GM23338 (cell line): ENCODE data around the gene FKBP2. TPM values are rescaled to one million over a fixed set of nuclear protein-coding genes. Genes with fewer than 3 reads are reported as not detected.

Source experiments
- ATAC-seq: fragments of 200-7000 bp; cut with Tn5 transposase; 3 replicates; pipeline ENCODE4 v1.9.1; 2020
- DNase-seq: peaks from one replicate; pipeline ENCODE4 v3.0.0-alpha.2; 2015; ENCODE audit warnings: low spot score
- H2AFZ ChIP-seq: fragments of 200-600 bp; sonication (generic); 2 replicates; pipeline ENCODE4 v1.8.0; 2016; ENCODE audit warnings: antibody characterized with exemption, mild to moderate bottlenecking, moderate library complexity
- H3F3A ChIP-seq: fragments of 200-600 bp; sonication (generic); replicated peaks from 2 replicates; pipeline ENCODE4 v1.8.0; 2017; ENCODE audit warnings: antibody characterized with exemption, mixed run types, low read depth
- H3K27ac ChIP-seq: fragments of 200-600 bp; sonication (generic); 2 replicates; pipeline ENCODE4 v1.6.1; 2016; ENCODE audit warnings: low read depth
- H3K27me3 ChIP-seq: fragments of 200-600 bp; sonication (generic); 2 replicates; pipeline ENCODE4 v1.8.0; 2016; ENCODE audit warnings: mild to moderate bottlenecking, mixed run types, moderate library complexity; ENCODE audit not compliant: insufficient read depth
- H3K36me3 ChIP-seq: fragments of 200-600 bp; sonication (generic); 2 replicates; pipeline ENCODE4 v1.8.0; 2016; ENCODE audit warnings: mild to moderate bottlenecking; ENCODE audit not compliant: insufficient read depth
- H3K4me1 ChIP-seq: fragments of 200-600 bp; sonication (generic); 2 replicates; pipeline ENCODE4 v1.8.0; 2016; ENCODE audit warnings: mild to moderate bottlenecking, moderate library complexity; ENCODE audit not compliant: insufficient read depth
- H3K4me2 ChIP-seq: fragments of 200-600 bp; sonication (generic); 2 replicates; pipeline ENCODE4 v1.7.1; 2017; ENCODE audit warnings: mixed run types
- H3K4me3 ChIP-seq: fragments of 200-600 bp; sonication (generic); 2 replicates; pipeline ENCODE4 v1.6.1; 2016; ENCODE audit warnings: mixed run types
- H3K79me2 ChIP-seq: fragments of 200-600 bp; sonication (generic); replicated peaks from 2 replicates; pipeline ENCODE4 v1.8.0; 2017; ENCODE audit warnings: mild to moderate bottlenecking; ENCODE audit not compliant: insufficient read depth
- H3K9me2 ChIP-seq: fragments of 200-600 bp; sonication (generic); 2 replicates; pipeline ENCODE4 v1.8.0; 2017; ENCODE audit not compliant: insufficient read depth
- H4K20me1 ChIP-seq: fragments of 200-600 bp; sonication (generic); replicated peaks from 2 replicates; pipeline ENCODE4 v1.8.0; 2017; ENCODE audit warnings: mild to moderate bottlenecking; ENCODE audit not compliant: insufficient read depth
- H3K27ac Mint-ChIP-seq: 2 replicates; pipeline ENCODE4 v1.8.0; 2020; ENCODE audit warnings: inconsistent platforms, mild to moderate bottlenecking, moderate library complexity, mixed read lengths
- H3K27me3 Mint-ChIP-seq: 3 replicates; pipeline ENCODE4 v1.8.0; 2022; ENCODE audit warnings: low read depth, mild to moderate bottlenecking, moderate library complexity, mixed read lengths, inconsistent platforms; ENCODE audit not compliant: insufficient read depth, poor library complexity
- H3K36me3 Mint-ChIP-seq: 3 replicates; pipeline ENCODE4 v1.8.0; 2021; ENCODE audit warnings: low read depth, mild to moderate bottlenecking, inconsistent platforms, moderate library complexity, mixed read lengths
- H3K4me1 Mint-ChIP-seq: 3 replicates; pipeline ENCODE4 v1.8.0; 2020; ENCODE audit warnings: mild to moderate bottlenecking, inconsistent platforms, mixed read lengths
- H3K4me3 Mint-ChIP-seq: 3 replicates; pipeline ENCODE4 v1.8.0; 2021; ENCODE audit warnings: moderate library complexity, mild to moderate bottlenecking, inconsistent platforms, mixed read lengths
- H3K9me3 Mint-ChIP-seq: 3 replicates; pipeline ENCODE4 v1.8.0; 2020; ENCODE audit warnings: moderate library complexity, mild to moderate bottlenecking, inconsistent platforms, mixed read lengths
- CREB1 ChIP-seq: fragments of 250-450 bp; sonication (Bioruptor Pico); IDR thresholded peaks from 2 replicates; pipeline ENCODE4 v1.5.0; 2020; ENCODE audit warnings: low read depth, mild to moderate bottlenecking, moderate library complexity
- EZH2 ChIP-seq: fragments of 200-600 bp; sonication (generic); IDR thresholded peaks from one replicate; pipeline ENCODE4 v1.8.0; 2017; ENCODE audit warnings: antibody characterized with exemption, mild to moderate bottlenecking, low read depth; ENCODE audit not compliant: unreplicated experiment
- EZH2phosphoT487 ChIP-seq: fragments of 200-600 bp; sonication (generic); IDR thresholded peaks from one replicate; pipeline ENCODE4 v1.8.1; 2018; ENCODE audit warnings: antibody characterized with exemption; ENCODE audit not compliant: unreplicated experiment
- NANOG ChIP-seq: IDR thresholded peaks from 2 replicates; pipeline ENCODE4 v1.6.1; 2016; ENCODE audit warnings: antibody characterized with exemption, borderline replicate concordance
- ZNF114 ChIP-seq: fragments of 250-450 bp; sonication (Bioruptor Pico); IDR thresholded peaks from 2 replicates; pipeline ENCODE4 v1.5.0; 2020; ENCODE audit warnings: mild to moderate bottlenecking, moderate library complexity
- polyA plus RNA-seq: library from polyadenylated mRNA; unstranded; fragments of >200 nt; fragmentation: Nextera tagmentation; extraction: Ambion mirVana; gene quantifications from 2 replicates; pipeline ENCODE4 v1.2.1, GENCODE V29; 2016
- total RNA-seq: library from RNA; depleted of rRNA; stranded (reverse); fragments of >200 nt; shearing (Covaris generic); gene quantifications from 2 replicates; pipeline ENCODE4 v1.2.3, GENCODE V29; 2014
- TF ChIP-seq, protein P1 (sequence below), 2 experiments: fragments of 200-600 bp in 1 of 2; sonication (generic) in 1 of 2; conservative IDR thresholded peaks; 2 replicates each; pipeline versions ENCODE4 v1.5.1 to v1.6.1; 2016 to 2017; ENCODE audit warnings: antibody characterized with exemption in 2 of 2, low read depth in 2 of 2, mild to moderate bottlenecking in 2 of 2, moderate library complexity in 1 of 2
- TF ChIP-seq, protein P2 (sequence below): IDR thresholded peaks from one replicate; pipeline ENCODE4 v1.6.1; 2018; ENCODE audit warnings: antibody characterized with exemption; ENCODE audit not compliant: unreplicated experiment
- TF ChIP-seq, protein P3 (sequence below): IDR thresholded peaks from 2 replicates; pipeline ENCODE4 v1.6.1; 2016; ENCODE audit warnings: antibody characterized with exemption

The FKBP2 gene
- total and polyA plus RNA-seq, 2 experiments from 2014 or later, result 31.4 to 201 TPM

DNA sequence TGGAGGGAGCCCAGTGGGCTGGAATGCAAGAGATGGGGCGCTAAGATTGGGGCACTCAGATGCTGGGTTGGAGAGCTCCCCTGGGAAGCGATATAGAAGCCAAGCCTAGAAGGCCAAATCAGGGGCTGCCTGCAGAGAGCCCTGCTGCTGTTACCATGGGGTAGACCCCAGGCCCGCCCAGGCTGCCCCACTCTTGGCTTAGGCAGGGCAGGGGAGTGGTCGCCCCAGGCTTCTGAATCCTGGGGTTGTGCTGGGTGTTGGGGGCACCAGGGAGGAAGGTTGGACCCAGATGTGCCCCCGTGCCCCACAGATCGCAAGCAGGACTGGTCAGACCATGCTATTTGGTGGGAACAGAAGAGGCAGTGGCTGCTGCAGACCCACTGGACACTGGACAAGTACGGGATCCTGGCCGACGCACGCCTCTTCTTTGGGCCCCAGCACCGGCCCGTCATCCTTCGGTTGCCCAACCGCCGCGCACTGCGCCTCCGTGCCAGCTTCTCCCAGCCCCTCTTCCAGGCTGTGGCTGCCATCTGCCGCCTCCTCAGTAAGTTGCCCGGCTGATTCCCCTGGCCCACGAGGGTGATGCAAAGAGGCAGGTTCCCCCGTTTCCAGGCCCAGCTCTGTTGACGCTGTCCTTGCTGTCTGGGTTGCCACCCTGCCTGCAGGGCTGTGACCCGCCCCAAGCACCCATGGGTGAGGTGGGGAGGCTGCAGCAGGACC lies 30.4 kb upstream of the FKBP2 start (continued):
- TF ChIP-seq, protein P1, sequence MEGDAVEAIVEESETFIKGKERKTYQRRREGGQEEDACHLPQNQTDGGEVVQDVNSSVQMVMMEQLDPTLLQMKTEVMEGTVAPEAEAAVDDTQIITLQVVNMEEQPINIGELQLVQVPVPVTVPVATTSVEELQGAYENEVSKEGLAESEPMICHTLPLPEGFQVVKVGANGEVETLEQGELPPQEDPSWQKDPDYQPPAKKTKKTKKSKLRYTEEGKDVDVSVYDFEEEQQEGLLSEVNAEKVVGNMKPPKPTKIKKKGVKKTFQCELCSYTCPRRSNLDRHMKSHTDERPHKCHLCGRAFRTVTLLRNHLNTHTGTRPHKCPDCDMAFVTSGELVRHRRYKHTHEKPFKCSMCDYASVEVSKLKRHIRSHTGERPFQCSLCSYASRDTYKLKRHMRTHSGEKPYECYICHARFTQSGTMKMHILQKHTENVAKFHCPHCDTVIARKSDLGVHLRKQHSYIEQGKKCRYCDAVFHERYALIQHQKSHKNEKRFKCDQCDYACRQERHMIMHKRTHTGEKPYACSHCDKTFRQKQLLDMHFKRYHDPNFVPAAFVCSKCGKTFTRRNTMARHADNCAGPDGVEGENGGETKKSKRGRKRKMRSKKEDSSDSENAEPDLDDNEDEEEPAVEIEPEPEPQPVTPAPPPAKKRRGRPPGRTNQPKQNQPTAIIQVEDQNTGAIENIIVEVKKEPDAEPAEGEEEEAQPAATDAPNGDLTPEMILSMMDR (conservative IDR thresholded peaks at IDR 0.05; ENCODE audit: low read depth in 2 of 2), result no peak
- TF ChIP-seq EZH2, result no peak
- TF ChIP-seq, protein P2, sequence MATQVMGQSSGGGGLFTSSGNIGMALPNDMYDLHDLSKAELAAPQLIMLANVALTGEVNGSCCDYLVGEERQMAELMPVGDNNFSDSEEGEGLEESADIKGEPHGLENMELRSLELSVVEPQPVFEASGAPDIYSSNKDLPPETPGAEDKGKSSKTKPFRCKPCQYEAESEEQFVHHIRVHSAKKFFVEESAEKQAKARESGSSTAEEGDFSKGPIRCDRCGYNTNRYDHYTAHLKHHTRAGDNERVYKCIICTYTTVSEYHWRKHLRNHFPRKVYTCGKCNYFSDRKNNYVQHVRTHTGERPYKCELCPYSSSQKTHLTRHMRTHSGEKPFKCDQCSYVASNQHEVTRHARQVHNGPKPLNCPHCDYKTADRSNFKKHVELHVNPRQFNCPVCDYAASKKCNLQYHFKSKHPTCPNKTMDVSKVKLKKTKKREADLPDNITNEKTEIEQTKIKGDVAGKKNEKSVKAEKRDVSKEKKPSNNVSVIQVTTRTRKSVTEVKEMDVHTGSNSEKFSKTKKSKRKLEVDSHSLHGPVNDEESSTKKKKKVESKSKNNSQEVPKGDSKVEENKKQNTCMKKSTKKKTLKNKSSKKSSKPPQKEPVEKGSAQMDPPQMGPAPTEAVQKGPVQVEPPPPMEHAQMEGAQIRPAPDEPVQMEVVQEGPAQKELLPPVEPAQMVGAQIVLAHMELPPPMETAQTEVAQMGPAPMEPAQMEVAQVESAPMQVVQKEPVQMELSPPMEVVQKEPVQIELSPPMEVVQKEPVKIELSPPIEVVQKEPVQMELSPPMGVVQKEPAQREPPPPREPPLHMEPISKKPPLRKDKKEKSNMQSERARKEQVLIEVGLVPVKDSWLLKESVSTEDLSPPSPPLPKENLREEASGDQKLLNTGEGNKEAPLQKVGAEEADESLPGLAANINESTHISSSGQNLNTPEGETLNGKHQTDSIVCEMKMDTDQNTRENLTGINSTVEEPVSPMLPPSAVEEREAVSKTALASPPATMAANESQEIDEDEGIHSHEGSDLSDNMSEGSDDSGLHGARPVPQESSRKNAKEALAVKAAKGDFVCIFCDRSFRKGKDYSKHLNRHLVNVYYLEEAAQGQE, result no peak
- TF ChIP-seq, protein P3, sequence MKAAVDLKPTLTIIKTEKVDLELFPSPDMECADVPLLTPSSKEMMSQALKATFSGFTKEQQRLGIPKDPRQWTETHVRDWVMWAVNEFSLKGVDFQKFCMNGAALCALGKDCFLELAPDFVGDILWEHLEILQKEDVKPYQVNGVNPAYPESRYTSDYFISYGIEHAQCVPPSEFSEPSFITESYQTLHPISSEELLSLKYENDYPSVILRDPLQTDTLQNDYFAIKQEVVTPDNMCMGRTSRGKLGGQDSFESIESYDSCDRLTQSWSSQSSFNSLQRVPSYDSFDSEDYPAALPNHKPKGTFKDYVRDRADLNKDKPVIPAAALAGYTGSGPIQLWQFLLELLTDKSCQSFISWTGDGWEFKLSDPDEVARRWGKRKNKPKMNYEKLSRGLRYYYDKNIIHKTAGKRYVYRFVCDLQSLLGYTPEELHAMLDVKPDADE, result no peak
- TF ChIP-seq EZH2phosphoT487, result no peak
- no peak for TF ChIP-seq CREB1
- no peak for TF ChIP-seq NANOG
- TF ChIP-seq ZNF114, result no peak

DNA sequence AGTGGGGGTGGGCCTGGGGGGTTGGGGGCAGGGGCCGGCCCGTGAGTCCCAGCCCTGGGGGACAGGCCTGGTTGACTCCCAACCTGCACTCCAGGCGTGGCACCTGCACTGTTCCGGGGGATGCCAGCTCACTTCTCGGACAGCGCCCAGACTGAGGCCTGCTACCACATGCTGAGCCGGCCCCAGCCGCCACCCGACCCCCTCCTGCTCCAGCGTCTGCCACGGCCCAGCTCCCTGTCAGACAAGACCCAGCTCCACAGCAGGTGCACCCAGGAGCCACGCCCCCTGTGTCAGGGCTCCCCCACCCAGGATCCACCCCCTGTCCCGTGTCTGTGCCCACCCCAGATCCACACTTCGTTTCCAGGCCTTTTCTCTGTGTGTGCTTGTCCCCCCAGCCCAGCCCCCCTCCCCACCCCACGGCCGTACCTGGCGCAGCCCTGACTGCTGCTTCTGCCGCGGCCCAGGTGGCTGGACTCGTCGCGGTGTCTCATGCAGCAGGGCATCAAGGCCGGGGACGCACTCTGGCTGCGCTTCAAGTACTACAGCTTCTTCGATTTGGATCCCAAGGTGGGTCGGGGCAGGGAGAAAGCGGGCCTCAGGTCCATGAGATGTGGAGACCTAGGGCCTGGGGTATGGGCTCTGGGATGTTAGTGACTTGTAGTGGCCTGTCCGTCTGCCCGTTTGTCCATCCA lies 29.6 kb upstream of the FKBP2 start:
- Mint-ChIP-seq H3K27ac (no peak overlapping the region), H3K4me1 (peaks cover 3% of the 10 kb centered on the region; the same call in 2 of the 3 replicates), H3K27me3 (peaks cover 12% of the 10 kb centered on the region), H3K4me3 (no peak overlapping the region), H3K9me3 (no peaks in the 10 kb centered on the region), H3K36me3 (peaks cover 22% of the 10 kb centered on the region)
- Histone ChIP-seq H3K4me2 (no peak overlapping the region), H4K20me1 (no peaks in the 10 kb centered on the region), H3K27ac (no peak overlapping the region), H3K79me2 (no peaks in the 10 kb centered on the region), H3K36me3 (peaks cover 4% of the 10 kb centered on the region; the same call in 1 of the 2 replicates), H2AFZ (no peak overlapping the region), H3K9me2 (no peaks in the 10 kb centered on the region), H3F3A (peaks cover 8% of the 10 kb centered on the region; the same call in 1 of the 2 replicates), H3K4me1 (no peaks in the 10 kb centered on the region), H3K4me3 (no peak overlapping the region), H3K27me3 (no peaks in the 10 kb centered on the region)
- ATAC-seq (no peak), DNase-seq (no peak)
- TF ChIP-seq, protein P2, result no peak
- TF ChIP-seq, protein P3, result no peak
- TF ChIP-seq EZH2phosphoT487, result no peak
